HG03159 (cell line): ENCODE results near the gene UBE2O.

ENCODE experiments used
- ATAC-seq: cut with Tn5 transposase; IDR thresholded peaks from one replicate; pipeline ENCODE4 v1.9.1; 2021; ENCODE audit warnings: mild to moderate bottlenecking, moderate library complexity; ENCODE audit not compliant: unreplicated experiment

UBE2O gene

GRCh38 chr17:76468634-76469010, 15.7 kb upstream of the UBE2O start:
- no peak for ATAC-seq

GRCh38 chr17:76467809-76468633, 15.1 kb upstream of the UBE2O start:
- ATAC-seq, result no peak

GRCh38 chr17:76467366-76467765, 14.4 kb upstream of the UBE2O start, which contains the start of gene AANAT:
TSS of gene AANAT (plus strand) at chr17:76467603. CDS start at chr17:76468747, 1,144 bp downstream.
- ATAC-seq, result no peak

- no peak for ATAC-seq
Observed at GRCh38 chr17:76466775-76467130, 13.8 kb upstream of the UBE2O start.

GRCh38 chr17:76462556-76463290, 9.8 kb upstream of the UBE2O start:
- no peak for ATAC-seq

- ATAC-seq, result no peak
Observed at GRCh38 chr17:76461765-76462555, 9.0 kb upstream of the UBE2O start.

- ATAC-seq, result no peak
Observed at GRCh38 chr17:76459674-76460073, 6.7 kb upstream of the UBE2O start.

GRCh38 chr17:76458580-76459490, 5.9 kb upstream of the UBE2O start:
- ATAC-seq, result no peak

GRCh38 chr17:76453431-76453743, 435 bp upstream of the UBE2O start:
- ATAC-seq, result no peak

GRCh38 chr17:76452127-76452659, 759 bp downstream of the UBE2O start:
- peak; percentile 2 for ATAC-seq

GRCh38 chr17:76451506-76451905, 1.4 kb downstream of the UBE2O start:
- ATAC-seq, result no peak

- ATAC-seq, result no peak
Observed at GRCh38 chr17:76449126-76449525, 3.8 kb downstream of the UBE2O start.

- no peak for ATAC-seq
Observed at GRCh38 chr17:76447931-76448652, 4.9 kb downstream of the UBE2O start.

GRCh38 chr17:76446449-76447231, 6.3 kb downstream of the UBE2O start:
- ATAC-seq, result no peak

GRCh38 chr17:76445697-76446448, 7.1 kb downstream of the UBE2O start:
- no peak for ATAC-seq

GRCh38 chr17:76444518-76445311, 8.2 kb downstream of the UBE2O start:
- ATAC-seq, result no peak
